ENCODE data around the gene GPR137. TPM values are rescaled to one million over a fixed set of nuclear protein-coding genes. Genes with fewer than 3 reads are reported as not detected.

Gene GPR137
- total and polyA plus RNA-seq, 2 experiments from 2014 or later: 16.3 to 32.5 TPM

GRCh38 chr11:64255135-64256128 is 30.2 kb upstream of the GPR137 start:
- Histone ChIP-seq H3K4me1 (ENCODE audit: insufficient read depth) (peaks cover 4% of the 10 kb centered on the region), H3K27ac (ENCODE audit: low read depth) (no peak overlapping the region), H4K20me1 (replicated peaks; ENCODE audit: insufficient read depth) (peaks cover 4% of the 10 kb centered on the region), H3K27me3 (ENCODE audit: insufficient read depth) (no peaks in the 10 kb centered on the region), H3K4me3 (no peak overlapping the region), H3F3A (replicated peaks; ENCODE audit: low read depth) (peaks cover 4% of the 10 kb centered on the region), H3K79me2 (replicated peaks; ENCODE audit: insufficient read depth) (peaks cover 19% of the 10 kb centered on the region), H2AFZ (no peak overlapping the region), H3K36me3 (ENCODE audit: insufficient read depth) (peaks cover 11% of the 10 kb centered on the region; the same call in 1 of the 2 replicates), H3K9me2 (ENCODE audit: insufficient read depth) (no peaks in the 10 kb centered on the region), H3K4me2 (no peak overlapping the region)
- Mint-ChIP-seq H3K27me3 (ENCODE audit: insufficient read depth, low read depth, poor library complexity) (peaks cover 22% of the 10 kb centered on the region), H3K27ac (no peak overlapping the region), H3K4me1 (peaks cover 13% of the 10 kb centered on the region), H3K36me3 (ENCODE audit: low read depth) (peaks cover 40% of the 10 kb centered on the region), H3K9me3 (no peaks in the 10 kb centered on the region), H3K4me3 (peak overlapping the region; percentile 16; the same call in 1 of the 3 replicates)
- DNase-seq (ENCODE audit: low spot score): no peak
- ATAC-seq: no peak
- TF ChIP-seq ZNF331 (CRISPR knock-in tag; IDR thresholded peaks at IDR 0.05; ENCODE audit: low read depth) (no peak), ZNF114 (CRISPR knock-in tag; IDR thresholded peaks at IDR 0.05) (no peak), ZNF462 (CRISPR knock-in tag; IDR thresholded peaks at IDR 0.05) (no peak), NANOG (IDR thresholded peaks at IDR 0.05; ENCODE audit: borderline replicate concordance) (no peak), CTCF (conservative IDR thresholded peaks at IDR 0.05; ENCODE audit: low read depth in 2 of 2) (no peak), POLR2AphosphoS5 (IDR thresholded peaks at IDR 0.05; ENCODE audit: low read depth) (no peak), REST (IDR thresholded peaks at IDR 0.05; ENCODE audit: unreplicated experiment) (no peak), CREB1 (CRISPR knock-in tag; IDR thresholded peaks at IDR 0.05; ENCODE audit: low read depth) (no peak)

Measured in GM23338 (cell line).